ENCODE data around the gene TMPRSS13.
A peak's percentile ranks its signal among the peaks of the same experiment; 100 is the strongest.

The TMPRSS13 gene

GRCh38 chr11:117919341-117919740 is 9.9 kb downstream of the TMPRSS13 start:
- Histone ChIP-seq H3K36me3 (replicated peaks) (no peaks in the 10 kb centered on the region), H3K27me3 (ENCODE audit: low read depth) (no peaks in the 10 kb centered on the region), H3K9me3 (no peaks in the 10 kb centered on the region), H3K4me1 (no peaks in the 10 kb centered on the region), H3K4me3 (no peak overlapping the region)
- in situ Hi-C loops (cut with MboI; ENCODE audit: low sequenced_read_pairs) = no loop called here
- no peak for DNase-seq (ENCODE audit: low spot score in 2 of 2)

- Histone ChIP-seq H3K36me3 (replicated peaks) (no peaks in the 10 kb centered on the region), H3K4me3 (no peak overlapping the region), H3K27me3 (ENCODE audit: low read depth) (no peaks in the 10 kb centered on the region), H3K9me3 (no peaks in the 10 kb centered on the region), H3K4me1 (no peaks in the 10 kb centered on the region)
- DNase-seq (ENCODE audit: low spot score in 2 of 2) = no peak
- in situ Hi-C loops (cut with MboI; ENCODE audit: low sequenced_read_pairs) = no loop called here
Measured at GRCh38 chr11:117918366-117919255, 10.6 kb downstream of the TMPRSS13 start.

GRCh38 chr11:117917591-117918151 is 11.5 kb downstream of the TMPRSS13 start:
- no peak overlapping the region for H3K4me3 ChIP-seq
- H3K36me3 ChIP-seq (replicated peaks) = no peaks in the 10 kb centered on the region
- H3K27me3 ChIP-seq (ENCODE audit: low read depth) = no peaks in the 10 kb centered on the region
- H3K4me1 ChIP-seq = no peaks in the 10 kb centered on the region
- no peaks in the 10 kb centered on the region for H3K9me3 ChIP-seq
- DNase-seq (ENCODE audit: low spot score in 2 of 2) = no peak
- in situ Hi-C loops (cut with MboI; ENCODE audit: low sequenced_read_pairs) = no loop called here

GRCh38 chr11:117916956-117917355 is 12.2 kb downstream of the TMPRSS13 start:
- no peaks in the 10 kb centered on the region for H3K4me1 ChIP-seq
- no peak overlapping the region for H3K4me3 ChIP-seq
- no peak for DNase-seq (ENCODE audit: low spot score in 2 of 2)
- H3K36me3 ChIP-seq (replicated peaks) = no peaks in the 10 kb centered on the region
- H3K27me3 ChIP-seq (ENCODE audit: low read depth) = no peaks in the 10 kb centered on the region
- in situ Hi-C loops (cut with MboI; ENCODE audit: low sequenced_read_pairs) = no loop called here
- H3K9me3 ChIP-seq = no peaks in the 10 kb centered on the region

GRCh38 chr11:117915672-117916235 is 13.4 kb downstream of the TMPRSS13 start:
- H3K27me3 ChIP-seq (ENCODE audit: low read depth) = no peaks in the 10 kb centered on the region
- H3K36me3 ChIP-seq (replicated peaks) = no peaks in the 10 kb centered on the region
- in situ Hi-C loops (cut with MboI; ENCODE audit: low sequenced_read_pairs) = no loop called here
- no peak overlapping the region for H3K4me3 ChIP-seq
- DNase-seq (ENCODE audit: low spot score in 2 of 2) = no peak
- H3K4me1 ChIP-seq = no peaks in the 10 kb centered on the region
- no peaks in the 10 kb centered on the region for H3K9me3 ChIP-seq

- in situ Hi-C loops (cut with MboI; ENCODE audit: low sequenced_read_pairs) = no loop called here
- H3K9me3 ChIP-seq = no peaks in the 10 kb centered on the region
- no peaks in the 10 kb centered on the region for H3K4me1 ChIP-seq
- H3K27me3 ChIP-seq (ENCODE audit: low read depth) = no peaks in the 10 kb centered on the region
- no peaks in the 10 kb centered on the region for H3K36me3 ChIP-seq (replicated peaks)
- no peak overlapping the region for H3K4me3 ChIP-seq
- peak in 1 of 2 experiments; percentile 18 for DNase-seq (ENCODE audit: low spot score in 2 of 2)
Measured at GRCh38 chr11:117914991-117915618, 14.1 kb downstream of the TMPRSS13 start.

GRCh38 chr11:117914398-117914761 is 14.8 kb downstream of the TMPRSS13 start:
- DNase-seq (ENCODE audit: low spot score in 2 of 2) = no peak
- Histone ChIP-seq H3K36me3 (replicated peaks) (no peaks in the 10 kb centered on the region), H3K9me3 (no peaks in the 10 kb centered on the region), H3K4me1 (no peaks in the 10 kb centered on the region), H3K4me3 (no peak overlapping the region), H3K27me3 (ENCODE audit: low read depth) (no peaks in the 10 kb centered on the region)
- in situ Hi-C loops (cut with MboI; ENCODE audit: low sequenced_read_pairs) = no loop called here

- Histone ChIP-seq H3K4me3 (no peak overlapping the region), H3K27me3 (ENCODE audit: low read depth) (no peaks in the 10 kb centered on the region), H3K4me1 (no peaks in the 10 kb centered on the region), H3K9me3 (no peaks in the 10 kb centered on the region), H3K36me3 (replicated peaks) (no peaks in the 10 kb centered on the region)
- in situ Hi-C loops (cut with MboI; ENCODE audit: low sequenced_read_pairs) = no loop called here
- DNase-seq (ENCODE audit: low spot score in 2 of 2) = peak in 1 of 2 experiments; percentile 3
Measured at GRCh38 chr11:117913736-117914397, 15.3 kb downstream of the TMPRSS13 start.

GRCh38 chr11:117912497-117912896 is 16.7 kb downstream of the TMPRSS13 start:
- Histone ChIP-seq H3K27me3 (ENCODE audit: low read depth) (no peaks in the 10 kb centered on the region), H3K4me3 (no peak overlapping the region), H3K36me3 (replicated peaks) (no peaks in the 10 kb centered on the region), H3K4me1 (peaks cover 2% of the 10 kb centered on the region), H3K9me3 (no peaks in the 10 kb centered on the region)
- DNase-seq (ENCODE audit: low spot score in 2 of 2) = peak in 1 of 2 experiments; percentile 0
- in situ Hi-C loops (cut with MboI; ENCODE audit: low sequenced_read_pairs) = no loop called here

GRCh38 chr11:117911694-117912093 is 17.5 kb downstream of the TMPRSS13 start:
- H3K9me3 ChIP-seq = no peaks in the 10 kb centered on the region
- in situ Hi-C loops (cut with MboI; ENCODE audit: low sequenced_read_pairs) = no loop called here
- H3K4me1 ChIP-seq = peaks cover 4% of the 10 kb centered on the region
- DNase-seq (ENCODE audit: low spot score in 2 of 2) = no peak
- H3K4me3 ChIP-seq = no peak overlapping the region
- no peaks in the 10 kb centered on the region for H3K36me3 ChIP-seq (replicated peaks)
- H3K27me3 ChIP-seq (ENCODE audit: low read depth) = no peaks in the 10 kb centered on the region

GRCh38 chr11:117910941-117911655 is 18.1 kb downstream of the TMPRSS13 start:
- no peak for DNase-seq (ENCODE audit: low spot score in 2 of 2)
- Histone ChIP-seq H3K27me3 (ENCODE audit: low read depth) (no peaks in the 10 kb centered on the region), H3K4me3 (no peak overlapping the region), H3K4me1 (peaks cover 4% of the 10 kb centered on the region), H3K36me3 (replicated peaks) (no peaks in the 10 kb centered on the region), H3K9me3 (no peaks in the 10 kb centered on the region)
- in situ Hi-C loops (cut with MboI; ENCODE audit: low sequenced_read_pairs) = no loop called here

GRCh38 chr11:117910525-117910924 is 18.7 kb downstream of the TMPRSS13 start:
- in situ Hi-C loops (cut with MboI; ENCODE audit: low sequenced_read_pairs) = no loop called here
- peaks cover 4% of the 10 kb centered on the region for H3K4me1 ChIP-seq
- H3K9me3 ChIP-seq = no peaks in the 10 kb centered on the region
- no peaks in the 10 kb centered on the region for H3K36me3 ChIP-seq (replicated peaks)
- H3K27me3 ChIP-seq (ENCODE audit: low read depth) = no peaks in the 10 kb centered on the region
- no peak for DNase-seq (ENCODE audit: low spot score in 2 of 2)
- no peak overlapping the region for H3K4me3 ChIP-seq
